ENCODE data around the gene HMGA1.

The HMGA1 gene

GRCh38 chr6:34236443-34237315 lies at the start of gene HMGA1:
HMGA1 (plus strand) TSS chr6:34236873; CDS start chr6:34240781, 3,908 bp downstream.
- peak; percentile 86 for DNase-seq

- no peak for DNase-seq
Observed at GRCh38 chr6:34189806-34190503, 46.7 kb upstream of the HMGA1 start.

GRCh38 chr6:34190504-34191122 lies 46.1 kb upstream of the HMGA1 start:
- DNase-seq = no peak

- DNase-seq = no peak
Observed at GRCh38 chr6:34194772-34195171, 41.9 kb upstream of the HMGA1 start.

- DNase-seq = no peak
Observed at GRCh38 chr6:34195726-34196115, 41.0 kb upstream of the HMGA1 start.

- DNase-seq = peak; percentile 86
Observed at GRCh38 chr6:34196116-34196832, 40.4 kb upstream of the HMGA1 start.

- DNase-seq = no peak
Observed at GRCh38 chr6:34196833-34197195, 39.9 kb upstream of the HMGA1 start.

GRCh38 chr6:34200340-34200971 lies 36.2 kb upstream of the HMGA1 start:
- DNase-seq = no peak

GRCh38 chr6:34201455-34202107 lies 35.1 kb upstream of the HMGA1 start:
- no peak for DNase-seq

- DNase-seq = no peak
Observed at GRCh38 chr6:34202329-34203201, 34.1 kb upstream of the HMGA1 start.

GRCh38 chr6:34204693-34205092 lies 32.0 kb upstream of the HMGA1 start:
- DNase-seq = no peak

- DNase-seq = no peak
Observed at GRCh38 chr6:34205466-34205865, 31.2 kb upstream of the HMGA1 start.

GRCh38 chr6:34205916-34206315 lies 30.8 kb upstream of the HMGA1 start:
- no peak for DNase-seq

GRCh38 chr6:34206726-34207125 lies 29.9 kb upstream of the HMGA1 start:
- DNase-seq = no peak

GRCh38 chr6:34207695-34208443 lies 28.8 kb upstream of the HMGA1 start:
- no peak for DNase-seq

GRCh38 chr6:34213772-34214171 lies 22.9 kb upstream of the HMGA1 start:
- DNase-seq = no peak

- no peak for DNase-seq
Observed at GRCh38 chr6:34218691-34219090, 18.0 kb upstream of the HMGA1 start.

GRCh38 chr6:34223381-34223955 lies 13.2 kb upstream of the HMGA1 start:
- no peak for DNase-seq

- DNase-seq = peak; percentile 93
Observed at GRCh38 chr6:34223956-34224940, 12.4 kb upstream of the HMGA1 start.

Measured in right hindlimb (tissue), 1 donor.